Measurements from ENCODE around the gene AP3B1.

- TF ChIP-seq EZH2 (IDR thresholded peaks at IDR 0.05; ENCODE audit: low read depth, unreplicated experiment) (no peak), JUNB (IDR thresholded peaks at IDR 0.05; ENCODE audit: unreplicated experiment) (no peak), EZH2phosphoT487 (IDR thresholded peaks at IDR 0.05; ENCODE audit: unreplicated experiment) (no peak), CTCF (conservative IDR thresholded peaks at IDR 0.05; ENCODE audit: low read depth in 2 of 2) (no peak), CREB1 (CRISPR knock-in tag; IDR thresholded peaks at IDR 0.05; ENCODE audit: low read depth) (no peak), POLR2AphosphoS5 (IDR thresholded peaks at IDR 0.05; ENCODE audit: low read depth) (no peak), ETS1 (IDR thresholded peaks at IDR 0.05) (no peak)
- TF ChIP-seq, protein P1, sequence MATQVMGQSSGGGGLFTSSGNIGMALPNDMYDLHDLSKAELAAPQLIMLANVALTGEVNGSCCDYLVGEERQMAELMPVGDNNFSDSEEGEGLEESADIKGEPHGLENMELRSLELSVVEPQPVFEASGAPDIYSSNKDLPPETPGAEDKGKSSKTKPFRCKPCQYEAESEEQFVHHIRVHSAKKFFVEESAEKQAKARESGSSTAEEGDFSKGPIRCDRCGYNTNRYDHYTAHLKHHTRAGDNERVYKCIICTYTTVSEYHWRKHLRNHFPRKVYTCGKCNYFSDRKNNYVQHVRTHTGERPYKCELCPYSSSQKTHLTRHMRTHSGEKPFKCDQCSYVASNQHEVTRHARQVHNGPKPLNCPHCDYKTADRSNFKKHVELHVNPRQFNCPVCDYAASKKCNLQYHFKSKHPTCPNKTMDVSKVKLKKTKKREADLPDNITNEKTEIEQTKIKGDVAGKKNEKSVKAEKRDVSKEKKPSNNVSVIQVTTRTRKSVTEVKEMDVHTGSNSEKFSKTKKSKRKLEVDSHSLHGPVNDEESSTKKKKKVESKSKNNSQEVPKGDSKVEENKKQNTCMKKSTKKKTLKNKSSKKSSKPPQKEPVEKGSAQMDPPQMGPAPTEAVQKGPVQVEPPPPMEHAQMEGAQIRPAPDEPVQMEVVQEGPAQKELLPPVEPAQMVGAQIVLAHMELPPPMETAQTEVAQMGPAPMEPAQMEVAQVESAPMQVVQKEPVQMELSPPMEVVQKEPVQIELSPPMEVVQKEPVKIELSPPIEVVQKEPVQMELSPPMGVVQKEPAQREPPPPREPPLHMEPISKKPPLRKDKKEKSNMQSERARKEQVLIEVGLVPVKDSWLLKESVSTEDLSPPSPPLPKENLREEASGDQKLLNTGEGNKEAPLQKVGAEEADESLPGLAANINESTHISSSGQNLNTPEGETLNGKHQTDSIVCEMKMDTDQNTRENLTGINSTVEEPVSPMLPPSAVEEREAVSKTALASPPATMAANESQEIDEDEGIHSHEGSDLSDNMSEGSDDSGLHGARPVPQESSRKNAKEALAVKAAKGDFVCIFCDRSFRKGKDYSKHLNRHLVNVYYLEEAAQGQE (IDR thresholded peaks at IDR 0.05; ENCODE audit: unreplicated experiment) = no peak
Measured at GRCh38 chr5:78062645-78063044, 231.9 kb downstream of the AP3B1 start.

Data from GM23338 (cell line).